Measurements from ENCODE around the gene ACOT7.

- TF ChIP-seq ZNF274 (IDR thresholded peaks at IDR 0.05; ENCODE audit: low read depth, low read length) (no peak), SUZ12 (IDR thresholded peaks at IDR 0.05; ENCODE audit: extremely low read depth, insufficient read depth, insufficient read length) (no peak)
Measured at GRCh38 chr1:6329396-6329795, 64.2 kb downstream of the ACOT7 start.
